ENCODE measurements around the gene CITED1.
"Not testable (repeated sequence)": the region's sequence is repeated elsewhere in the genome, so short reads cannot be mapped to it uniquely, and the experiment has no call there.

- TF ChIP-seq CTCF, POLR2A (IDR thresholded peaks at IDR 0.05): not testable (repeated sequence)
Observed at GRCh38 chrX:72319651-72320050, 13.9 kb upstream of the CITED1 start.
